Central memory CD8-positive, alpha-beta T cell (primary cell): Measurements from ENCODE around the gene EIF3K.
A peak's percentile ranks its signal among the peaks of the same experiment; 100 is the strongest.

Experiments used
- ATAC-seq: fragments of 150-1000 bp; cut with Tn5 transposase; replicated peaks from 2 replicates; pipeline ENCODE4 v1.10.0; 2022; ENCODE audit warnings: mild to moderate bottlenecking, moderate FRiP score, moderate number of reproducible peaks; ENCODE audit not compliant: poor library complexity, severe bottlenecking; ENCODE audit errors: extremely low read depth
- DNase-seq, 2 donors: peaks; one replicate each; pipeline ENCODE4 v3.0.0; 2021; ENCODE audit warnings: low spot score in 2 of 2
- H3K27ac Mint-ChIP-seq: one replicate; pipeline ENCODE4 v1.8.0; 2022; ENCODE audit warnings: low read depth, mild to moderate bottlenecking, moderate library complexity, mixed read lengths
- H3K27me3 Mint-ChIP-seq: one replicate; pipeline ENCODE4 v1.8.0; 2022; ENCODE audit warnings: mixed read lengths
- H3K36me3 Mint-ChIP-seq: one replicate; pipeline ENCODE4 v1.8.0; 2022; ENCODE audit warnings: mild to moderate bottlenecking, moderate library complexity, mixed read lengths; ENCODE audit not compliant: insufficient read depth
- H3K4me1 Mint-ChIP-seq: one replicate; pipeline ENCODE4 v1.8.0; 2022; ENCODE audit warnings: mixed read lengths
- H3K4me3 Mint-ChIP-seq: one replicate; pipeline ENCODE4 v1.8.0; 2022; ENCODE audit warnings: mild to moderate bottlenecking, moderate library complexity, mixed read lengths
- H3K9me3 Mint-ChIP-seq: one replicate; pipeline ENCODE4 v1.8.0; 2022; ENCODE audit warnings: mixed read lengths

The EIF3K gene

GRCh38 chr19:38679839-38680238, 60.9 kb downstream of the EIF3K start:
- peak overlapping the region; percentile 8 for H3K4me3 Mint-ChIP-seq
- H3K9me3 Mint-ChIP-seq = no peaks in the 10 kb centered on the region
- H3K27ac Mint-ChIP-seq = peak overlapping the region; percentile 59
- ATAC-seq (no peak), DNase-seq (no peak)
- peaks cover 92% of the 10 kb centered on the region for H3K4me1 Mint-ChIP-seq
- H3K36me3 Mint-ChIP-seq = peaks cover 12% of the 10 kb centered on the region
- H3K27me3 Mint-ChIP-seq = no peaks in the 10 kb centered on the region

DNA sequence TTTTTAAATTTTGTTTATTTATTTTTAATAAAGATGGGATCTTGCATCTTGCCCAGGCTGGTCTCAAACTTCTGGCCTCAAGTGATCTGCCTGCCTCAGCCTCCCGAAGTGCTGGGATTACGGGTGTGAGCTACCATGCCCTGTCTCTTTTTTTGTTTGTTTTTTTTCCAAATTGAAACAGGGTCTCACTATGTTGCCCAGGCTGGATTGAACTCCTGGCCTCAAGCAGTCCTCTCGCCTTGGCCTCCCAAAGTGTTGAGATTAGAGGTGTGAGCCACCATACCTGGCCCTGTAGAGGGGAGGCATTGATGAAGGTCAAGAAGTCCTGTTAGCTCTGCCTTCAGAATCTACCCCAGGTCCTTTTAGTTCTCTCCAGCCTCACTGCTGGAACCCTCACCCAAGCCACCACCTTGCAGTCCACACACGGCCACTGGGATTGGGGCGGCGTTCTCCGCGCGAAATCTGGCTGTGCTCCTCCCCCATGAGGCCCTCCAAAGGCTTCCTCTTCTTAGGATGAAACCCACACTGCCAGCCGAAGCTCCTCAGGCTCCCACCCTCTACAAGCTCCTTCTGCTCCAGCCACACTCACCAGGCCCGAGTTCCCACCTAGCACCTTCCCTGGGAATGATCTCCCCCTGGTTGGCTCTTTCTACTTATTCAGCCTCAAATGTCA, 63.3 kb downstream of the EIF3K start:
- H3K27ac Mint-ChIP-seq = peak overlapping the region; percentile 97
- no peaks in the 10 kb centered on the region for H3K27me3 Mint-ChIP-seq
- peak overlapping the region; percentile 46 for H3K4me3 Mint-ChIP-seq
- no peak for DNase-seq
- peaks cover 13% of the 10 kb centered on the region for H3K36me3 Mint-ChIP-seq
- no peak for ATAC-seq
- H3K4me1 Mint-ChIP-seq = peaks cover 88% of the 10 kb centered on the region
- H3K9me3 Mint-ChIP-seq = no peaks in the 10 kb centered on the region

- no peak for ATAC-seq
- Mint-ChIP-seq H3K27ac (peak overlapping the region; percentile 97), H3K4me1 (peaks cover 88% of the 10 kb centered on the region), H3K27me3 (no peaks in the 10 kb centered on the region), H3K36me3 (peaks cover 13% of the 10 kb centered on the region), H3K9me3 (no peaks in the 10 kb centered on the region), H3K4me3 (peak overlapping the region; percentile 46)
- DNase-seq = no peak
Observed at GRCh38 chr19:38682872-38683392, 63.9 kb downstream of the EIF3K start.

- no peak for DNase-seq
- H3K4me1 Mint-ChIP-seq = peaks cover 82% of the 10 kb centered on the region
- H3K9me3 Mint-ChIP-seq = no peaks in the 10 kb centered on the region
- ATAC-seq = peak; percentile 15
- peaks cover 13% of the 10 kb centered on the region for H3K36me3 Mint-ChIP-seq
- no peaks in the 10 kb centered on the region for H3K27me3 Mint-ChIP-seq
- peak overlapping the region; percentile 46 for H3K4me3 Mint-ChIP-seq
- peak overlapping the region; percentile 97 for H3K27ac Mint-ChIP-seq
Observed at GRCh38 chr19:38683393-38684077, 64.5 kb downstream of the EIF3K start.

DNA sequence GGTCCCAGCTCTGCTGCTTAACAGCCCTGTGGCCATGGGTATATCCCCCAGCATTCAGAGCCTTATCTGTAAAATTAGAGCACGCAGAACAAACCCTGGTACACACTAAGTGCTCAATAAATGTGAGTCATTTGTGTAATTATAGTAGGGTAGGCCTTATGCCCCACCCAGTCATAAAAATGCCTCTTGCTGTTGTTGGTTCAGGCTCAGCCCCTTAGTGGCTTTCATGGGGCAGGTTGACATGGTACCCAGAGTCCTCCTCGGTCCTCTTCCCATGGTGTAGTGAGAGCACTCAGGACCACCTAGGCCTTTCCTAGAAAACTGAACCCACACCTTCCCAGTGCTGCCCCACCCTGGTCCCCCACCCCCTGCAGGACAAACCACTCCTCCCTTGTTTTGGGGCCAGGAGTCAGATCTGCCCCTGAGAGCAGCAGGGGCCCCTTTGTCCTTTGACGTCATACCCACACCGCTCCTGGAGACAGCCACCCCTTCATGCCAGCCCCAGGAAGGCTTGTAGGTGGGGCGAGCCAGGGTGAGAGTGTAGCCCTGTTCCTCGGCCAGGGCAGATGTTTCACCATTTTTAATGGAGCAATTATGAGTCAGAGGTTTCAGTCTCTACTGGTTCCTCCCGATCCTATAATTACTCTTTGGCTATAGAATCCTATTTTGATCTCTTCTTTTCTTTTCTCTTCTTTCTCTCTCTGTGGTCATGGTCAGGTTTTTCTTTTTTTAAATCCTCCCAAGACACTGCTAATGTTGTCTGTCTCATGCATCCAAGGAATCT, 65.3 kb downstream of the EIF3K start:
- no peaks in the 10 kb centered on the region for H3K9me3 Mint-ChIP-seq
- peak; percentile 47 for ATAC-seq
- H3K27me3 Mint-ChIP-seq = no peaks in the 10 kb centered on the region
- H3K4me3 Mint-ChIP-seq = peak overlapping the region; percentile 46
- DNase-seq = peak in 1 of 2 donors; percentile 56
- peaks cover 79% of the 10 kb centered on the region for H3K4me1 Mint-ChIP-seq
- peaks cover 15% of the 10 kb centered on the region for H3K36me3 Mint-ChIP-seq
- peak overlapping the region; percentile 97 for H3K27ac Mint-ChIP-seq

DNA sequence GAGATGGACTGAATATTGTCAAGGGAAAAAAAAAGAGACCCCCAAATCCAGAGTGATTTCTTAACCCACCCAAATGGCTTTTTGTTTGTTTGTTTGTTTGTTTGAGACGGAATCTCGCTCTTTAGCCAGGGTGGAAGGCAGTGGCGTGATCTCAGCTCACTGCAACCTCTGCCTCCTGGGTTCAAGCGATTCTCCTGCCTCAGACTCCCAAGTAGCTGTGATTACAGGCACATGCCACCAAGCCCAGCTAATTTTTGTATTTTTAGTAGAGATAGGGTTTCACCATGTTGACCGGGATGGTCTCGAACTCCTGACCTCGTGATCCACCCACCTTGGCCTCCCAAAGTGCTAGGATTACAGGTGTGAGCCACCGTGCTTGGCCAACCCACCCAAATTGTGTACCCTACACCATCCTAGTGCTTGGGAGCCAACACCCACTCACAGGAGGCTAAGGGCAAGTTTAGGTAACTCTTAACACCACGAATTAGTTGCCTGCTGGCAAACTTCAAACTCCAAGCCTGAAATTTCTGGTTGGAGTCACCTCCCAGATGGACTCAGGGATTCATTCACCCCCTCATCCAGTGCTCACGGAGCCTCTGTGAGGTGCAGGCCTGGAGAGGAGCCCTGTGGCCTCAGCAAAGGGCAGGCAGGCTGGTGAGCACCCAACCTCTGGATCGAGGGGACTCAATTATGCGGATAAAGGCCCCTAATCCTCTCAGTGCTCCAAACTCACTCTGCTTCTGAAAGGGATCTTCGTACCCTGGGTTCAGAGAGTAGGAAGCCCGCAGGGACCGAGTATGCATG, 66.1 kb downstream of the EIF3K start:
- peaks cover 75% of the 10 kb centered on the region for H3K4me1 Mint-ChIP-seq
- H3K36me3 Mint-ChIP-seq = peaks cover 15% of the 10 kb centered on the region
- DNase-seq (no peak), ATAC-seq (no peak)
- no peaks in the 10 kb centered on the region for H3K27me3 Mint-ChIP-seq
- peak overlapping the region; percentile 97 for H3K27ac Mint-ChIP-seq
- H3K9me3 Mint-ChIP-seq = no peaks in the 10 kb centered on the region
- peak overlapping the region; percentile 38 for H3K4me3 Mint-ChIP-seq

GRCh38 chr19:38685666-38686529, 66.9 kb downstream of the EIF3K start:
- Mint-ChIP-seq H3K27ac (peak overlapping the region; percentile 97), H3K4me3 (peak overlapping the region; percentile 40)

GRCh38 chr19:38686530-38686888, 67.5 kb downstream of the EIF3K start:
- Mint-ChIP-seq H3K36me3 (peaks cover 16% of the 10 kb centered on the region), H3K27me3 (no peaks in the 10 kb centered on the region), H3K9me3 (no peaks in the 10 kb centered on the region), H3K4me1 (peaks cover 62% of the 10 kb centered on the region), H3K27ac (peak overlapping the region; percentile 97), H3K4me3 (peak overlapping the region; percentile 40)
- DNase-seq (peak in 1 of 2 donors; percentile 28), ATAC-seq (peak; percentile 42)

More at GRCh38 chr19:38685666-38686529, 66.9 kb downstream of the EIF3K start:
- DNase-seq (no peak), ATAC-seq (no peak)
- Mint-ChIP-seq H3K27me3 (no peaks in the 10 kb centered on the region), H3K36me3 (peaks cover 17% of the 10 kb centered on the region), H3K4me1 (peaks cover 68% of the 10 kb centered on the region), H3K9me3 (no peaks in the 10 kb centered on the region)
